ENCODE results near the gene FLOT1. TPM values are rescaled to one million over a fixed set of nuclear protein-coding genes. Genes with fewer than 3 reads are reported as not detected.
"Not testable (repeated sequence)": the region's sequence is repeated elsewhere in the genome, so short reads cannot be mapped to it uniquely, and the experiment has no call there.

The FLOT1 gene
- total RNA-seq, 2 experiments from 2014 or later = 125 to 131 TPM

GRCh38 chr6:30735668-30736314 is 6.7 kb downstream of the FLOT1 start:
- no peaks in the 10 kb centered on the region for H3K27me3 Mint-ChIP-seq
- CTCF ChIA-PET = interaction anchor here (1.0 to 25.8 kb wide), 5 partner anchors 13 to 351 kb away, joined by 3 to 626 read pairs (median 4); partner anchors contain the start of gene DHX16
- H3K9me3 Mint-ChIP-seq = no peaks in the 10 kb centered on the region
- peaks cover 74% of the 10 kb centered on the region for H3K36me3 Mint-ChIP-seq (ENCODE audit: low read depth)
- H3K27ac Mint-ChIP-seq = peak overlapping the region; percentile 48
- H3K4me3 Mint-ChIP-seq = peak overlapping the region; percentile 48
- POLR2A ChIA-PET = interaction anchor here (1.0 to 5.2 kb wide), 8 partner anchors 10 to 135 kb away, joined by 3 to 23 read pairs (median 7); partner anchors contain the start of genes MDC1 and MRPS18B
- peaks cover 75% of the 10 kb centered on the region for H3K4me1 Mint-ChIP-seq
- no peak for DNase-seq

- Mint-ChIP-seq H3K4me3 (no peak overlapping the region), H3K4me1 (peaks cover 54% of the 10 kb centered on the region), H3K36me3 (ENCODE audit: low read depth) (peaks cover 59% of the 10 kb centered on the region), H3K27me3 (no peaks in the 10 kb centered on the region), H3K27ac (no peak overlapping the region), H3K9me3 (no peaks in the 10 kb centered on the region)
- POLR2A ChIA-PET = interaction anchor here (1.0 to 3.3 kb wide), 6 partner anchors 9 to 190 kb away, joined by 3 to 32 read pairs (median 4); partner anchors contain the start of genes MDC1 and TUBB
- no peak for DNase-seq
- CTCF ChIA-PET = interaction anchor here (1.3 to 25.8 kb wide), 14 partner anchors 10 to 355 kb away, joined by 3 to 626 read pairs (median 10); partner anchors contain the start of gene DHX16
Measured at GRCh38 chr6:30732237-30732943, 10.1 kb downstream of the FLOT1 start.

DNA sequence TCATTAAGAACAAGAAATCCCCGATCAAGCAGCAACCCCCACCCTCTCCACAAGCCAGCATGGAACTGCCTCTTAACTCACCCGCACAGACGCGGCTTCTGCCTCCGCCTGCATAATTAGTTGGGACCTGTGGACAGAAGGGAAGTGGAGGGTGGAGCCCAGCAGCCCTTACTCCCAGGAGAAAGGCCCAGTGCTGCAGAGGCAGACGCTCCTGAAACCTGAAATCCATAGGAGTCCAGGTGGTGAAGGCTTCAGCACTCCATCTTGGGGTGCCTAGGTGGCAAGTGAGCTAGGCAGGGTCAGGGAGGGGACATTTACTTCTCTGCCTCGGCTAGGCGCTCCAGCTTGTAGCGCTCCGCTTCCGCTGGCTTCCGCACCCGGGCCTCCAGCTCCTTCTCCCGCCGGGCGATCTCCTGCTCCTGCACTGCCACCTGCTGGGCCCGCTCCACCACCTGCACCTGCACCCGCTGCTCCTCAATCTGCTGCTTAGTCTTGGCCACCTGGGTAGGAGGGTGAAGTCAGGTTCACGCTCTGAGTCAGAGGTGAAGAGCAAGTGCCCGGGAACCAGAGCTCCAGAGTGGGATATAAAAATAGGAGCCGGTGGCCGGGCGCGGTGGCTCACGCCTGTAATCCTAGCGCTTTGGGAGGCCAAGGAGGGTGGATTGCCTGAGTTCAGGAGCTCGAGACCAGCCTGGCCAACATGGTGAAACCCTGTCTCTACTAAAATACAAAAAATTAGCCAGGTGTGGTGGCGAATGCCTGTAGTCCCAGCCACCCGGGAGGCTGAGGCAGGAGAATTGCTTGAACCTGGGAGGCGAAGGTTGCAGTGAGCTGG is 11.7 kb downstream of the FLOT1 start:
- Mint-ChIP-seq H3K36me3 (ENCODE audit: low read depth) (peaks cover 54% of the 10 kb centered on the region), H3K4me3 (peak overlapping the region; percentile 35), H3K27ac (peak overlapping the region; percentile 55), H3K9me3 (no peaks in the 10 kb centered on the region), H3K27me3 (no peaks in the 10 kb centered on the region), H3K4me1 (peaks cover 44% of the 10 kb centered on the region)
- CTCF ChIA-PET = interaction anchor here (0.6 to 25.8 kb wide), 57 partner anchors 9 to 361 kb away, joined by 3 to 626 read pairs (median 5); partner anchors contain the start of genes ABCF1, ATAT1, C6orf136 and DHX16
- peak; percentile 90 for DNase-seq
- POLR2A ChIA-PET = interaction anchor here (0.6 to 16.4 kb wide), 26 partner anchors 9 to 249 kb away, joined by 3 to 561 read pairs (median 5); partner anchors contain the start of genes DHX16, IER3, MDC1 and MRPS18B

DNA sequence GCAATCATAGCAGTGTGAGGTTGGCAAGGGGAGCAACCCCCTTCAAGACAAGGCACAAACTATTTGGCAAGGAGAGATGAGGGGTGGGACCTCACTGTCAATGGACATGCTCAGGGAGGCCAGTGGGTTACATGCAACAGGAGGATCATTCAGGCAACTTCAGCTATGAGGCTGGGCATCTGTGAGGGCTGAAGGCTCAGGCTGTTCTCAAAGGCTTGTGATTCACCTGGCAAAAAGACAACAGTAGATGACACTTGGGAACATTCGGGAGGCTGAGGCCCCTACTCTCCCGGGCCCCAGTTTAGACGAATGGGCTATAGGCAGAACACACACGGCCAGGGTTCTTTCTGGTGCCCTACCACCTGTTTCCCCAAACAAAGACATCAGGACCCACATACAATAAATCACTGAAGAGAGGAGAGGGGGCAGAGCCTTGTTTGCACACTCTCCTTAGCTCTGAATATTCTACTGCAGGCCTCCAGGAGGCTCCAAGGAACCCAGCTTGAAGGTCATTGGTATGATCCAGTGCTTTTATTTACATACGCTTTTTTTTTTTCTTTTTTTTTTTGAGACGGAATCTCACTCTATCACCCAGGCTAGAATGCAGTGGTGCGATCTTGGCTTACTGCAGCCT is 14.4 kb downstream of the FLOT1 start:
- POLR2A ChIA-PET = interaction anchor here (0.6 to 16.4 kb wide), 6 partner anchors 9 to 85 kb away, joined by 3 to 561 read pairs (median 6); partner anchors contain the start of genes DHX16 and MDC1
- H3K4me1 Mint-ChIP-seq = peaks cover 61% of the 10 kb centered on the region
- peak overlapping the region; percentile 44 for H3K27ac Mint-ChIP-seq
- H3K4me3 Mint-ChIP-seq = no peak overlapping the region
- H3K36me3 Mint-ChIP-seq (ENCODE audit: low read depth) = peaks cover 67% of the 10 kb centered on the region
- no peaks in the 10 kb centered on the region for H3K9me3 Mint-ChIP-seq
- no peak for DNase-seq
- CTCF ChIA-PET = interaction anchor here (1.5 to 25.8 kb wide), 2 partner anchors 50 to 246 kb away, joined by 5 to 626 read pairs; partner anchors contain the start of gene DHX16
- no peaks in the 10 kb centered on the region for H3K27me3 Mint-ChIP-seq

DNA sequence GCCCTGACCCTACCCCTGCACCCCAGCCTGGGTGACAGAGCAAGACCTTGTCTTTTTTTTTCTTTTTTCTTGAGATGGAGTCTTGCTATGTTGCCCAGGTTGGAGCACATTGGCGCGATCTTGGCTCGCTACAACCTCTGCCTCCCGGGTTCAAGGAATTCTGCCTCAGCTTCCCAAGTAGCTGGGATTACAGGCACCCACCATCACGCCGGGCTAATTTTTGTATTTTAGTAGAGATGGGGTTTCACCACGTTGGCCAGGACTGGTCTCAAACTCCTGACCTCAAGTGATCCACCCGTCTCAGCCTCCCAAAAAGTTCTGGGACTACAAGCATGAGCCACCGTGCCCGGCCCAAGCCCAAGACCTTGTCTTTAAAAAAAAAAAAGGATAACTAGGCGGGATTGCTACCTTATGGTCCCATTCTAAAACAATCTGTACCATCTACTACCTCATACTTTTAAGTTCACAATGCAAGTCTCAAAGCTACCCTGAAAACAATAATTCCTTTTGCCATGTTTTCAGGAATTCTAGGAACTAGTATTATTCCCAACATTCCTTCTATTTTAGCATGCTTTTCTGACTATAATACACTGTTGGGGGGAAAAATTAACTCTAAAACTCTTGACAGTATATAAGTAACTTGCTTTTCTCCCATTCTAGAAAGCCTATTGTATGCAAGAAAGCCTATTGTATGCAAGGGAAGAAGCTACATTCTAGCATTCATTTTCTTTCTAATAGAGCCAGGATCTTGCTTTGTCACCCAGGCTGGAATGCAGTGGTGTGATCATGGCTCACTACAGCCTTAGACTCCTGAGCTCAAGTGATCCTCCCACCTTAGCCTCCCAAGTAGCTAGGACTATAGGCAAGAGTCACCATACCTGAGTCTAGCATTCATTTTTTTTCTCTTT is 15.7 kb downstream of the FLOT1 start:
- Mint-ChIP-seq H3K27ac (peak overlapping the region; percentile 29), H3K9me3 (no peaks in the 10 kb centered on the region), H3K36me3 (ENCODE audit: low read depth) (peaks cover 70% of the 10 kb centered on the region), H3K27me3 (no peaks in the 10 kb centered on the region), H3K4me3 (no peak overlapping the region), H3K4me1 (peaks cover 56% of the 10 kb centered on the region)
- DNase-seq = no peak
- ChIA-PET POLR2A (interaction anchor here (1.1 to 16.4 kb wide), 10 partner anchors 9 to 114 kb away, joined by 3 to 561 read pairs (median 5); partner anchors contain the start of genes DHX16, IER3, MDC1 and MRPS18B), CTCF (interaction anchor here (25.8 kb wide), 1 partner anchor 48 kb away, joined by 626 read pairs; the partner anchor contains the start of gene DHX16)

- Mint-ChIP-seq H3K27me3 (no peaks in the 10 kb centered on the region), H3K4me3 (no peak overlapping the region), H3K4me1 (peaks cover 50% of the 10 kb centered on the region), H3K9me3 (no peaks in the 10 kb centered on the region), H3K27ac (peak overlapping the region; percentile 61), H3K36me3 (ENCODE audit: low read depth) (peaks cover 77% of the 10 kb centered on the region)
- DNase-seq = no peak
- POLR2A ChIA-PET = interaction anchor here (1.1 to 16.4 kb wide), 8 partner anchors 9 to 113 kb away, joined by 3 to 561 read pairs (median 6); partner anchors contain the start of genes DHX16, IER3 and MDC1
- CTCF ChIA-PET = interaction anchor here (25.8 kb wide), 1 partner anchor 47 kb away, joined by 626 read pairs; the partner anchor contains the start of gene DHX16
Measured at GRCh38 chr6:30725713-30726505, 16.6 kb downstream of the FLOT1 start.

DNA sequence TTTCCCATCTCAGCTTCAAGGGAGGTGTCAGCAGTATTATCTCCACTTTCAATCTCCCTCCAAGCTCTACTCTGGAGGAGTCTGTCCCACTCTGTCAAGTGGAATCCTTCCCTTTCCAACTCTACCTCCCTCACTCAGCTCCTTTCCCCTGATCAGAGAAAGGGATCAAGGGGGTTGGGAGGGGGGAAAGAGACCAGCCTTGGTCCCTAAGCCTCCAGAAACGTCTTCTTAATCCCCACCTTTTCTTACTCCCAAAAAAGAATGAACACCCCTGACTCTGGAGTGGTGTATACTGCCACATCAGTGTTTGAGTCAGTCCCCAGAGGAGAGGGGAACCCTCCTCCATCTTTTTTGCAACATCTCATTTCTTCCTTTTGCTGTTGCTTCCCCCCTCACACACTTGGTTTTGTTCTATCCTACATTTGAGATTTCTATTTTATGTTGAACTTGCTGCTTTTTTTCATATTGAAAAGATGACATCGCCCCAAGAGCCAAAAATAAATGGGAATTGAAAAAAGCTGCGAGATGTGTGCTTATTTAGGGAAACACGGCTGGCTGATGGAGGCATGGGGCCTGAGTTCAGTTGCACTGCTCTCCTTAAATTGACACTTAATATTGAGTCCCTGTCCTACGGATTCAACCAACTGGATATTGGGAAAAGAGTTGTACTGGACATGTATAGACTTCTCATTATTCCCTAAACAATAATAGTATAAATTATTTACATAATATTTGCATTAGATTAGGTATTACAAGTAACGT is 17.4 kb downstream of the FLOT1 start:
- POLR2A ChIA-PET = interaction anchor here (0.7 to 16.4 kb wide), 9 partner anchors 8 to 110 kb away, joined by 3 to 561 read pairs (median 8); partner anchors contain the start of genes DHX16 and MDC1
- Mint-ChIP-seq H3K27ac (peak overlapping the region; percentile 48), H3K4me3 (peak overlapping the region; percentile 33), H3K36me3 (ENCODE audit: low read depth) (peaks cover 76% of the 10 kb centered on the region), H3K4me1 (peaks cover 41% of the 10 kb centered on the region), H3K27me3 (no peaks in the 10 kb centered on the region), H3K9me3 (no peaks in the 10 kb centered on the region)
- CTCF ChIA-PET = interaction anchor here (25.8 kb wide), 1 partner anchor 47 kb away, joined by 626 read pairs; the partner anchor contains the start of gene DHX16
- DNase-seq = no peak

GRCh38 chr6:30723843-30724741 is 18.4 kb downstream of the FLOT1 start:
- H3K4me1 Mint-ChIP-seq = peaks cover 46% of the 10 kb centered on the region
- not testable (repeated sequence) for DNase-seq, H3K9me3 Mint-ChIP-seq, H3K27me3 Mint-ChIP-seq
- CTCF ChIA-PET = interaction anchor here (1.0 to 25.8 kb wide), 5 partner anchors 36 to 241 kb away, joined by 3 to 626 read pairs (median 20); partner anchors contain the start of gene DHX16
- POLR2A ChIA-PET = interaction anchor here (0.7 to 16.4 kb wide), 9 partner anchors 11 to 109 kb away, joined by 3 to 561 read pairs (median 16); partner anchors contain the start of genes DHX16 and NRM
- H3K36me3 Mint-ChIP-seq (ENCODE audit: low read depth) = peaks cover 73% of the 10 kb centered on the region
- H3K27ac Mint-ChIP-seq = peak overlapping the region; percentile 71
- H3K4me3 Mint-ChIP-seq = peak overlapping the region; percentile 84
